Activated naive CD4-positive, alpha-beta T cell treated with anti-CD3 and anti-CD28 coated beads for 36 hours (primary cell): Measurements from ENCODE around the gene KATNIP. TPM values are rescaled to one million over a fixed set of nuclear protein-coding genes. Genes with fewer than 3 reads are reported as not detected.

Experiments
- CTCF ChIA-PET: fragments of 350-600 bp; sonication (Branson Sonifier 250); formaldehyde crosslinking; loops from one replicate; lab custom pipeline; 2021; ENCODE audit warnings: antibody characterized with exemption; lab: Charles Lee
- DNase-seq: peaks from one replicate; pipeline ENCODE4 v3.0.0-alpha.2; 2020
- H3K27ac Mint-ChIP-seq: one replicate; pipeline ENCODE4 v1.8.0; 2021; ENCODE audit warnings: mild to moderate bottlenecking, mixed read lengths
- H3K27me3 Mint-ChIP-seq: one replicate; pipeline ENCODE4 v1.8.0; 2021; ENCODE audit warnings: low read depth, mixed read lengths
- H3K36me3 Mint-ChIP-seq: one replicate; pipeline ENCODE4 v1.8.0; 2021; ENCODE audit warnings: low read depth, mixed read lengths
- H3K4me1 Mint-ChIP-seq: one replicate; pipeline ENCODE4 v1.8.0; 2021; ENCODE audit warnings: low read depth, mixed read lengths
- H3K4me3 Mint-ChIP-seq: one replicate; pipeline ENCODE4 v1.8.0; 2021; ENCODE audit warnings: mild to moderate bottlenecking, moderate library complexity, mixed read lengths
- H3K9me3 Mint-ChIP-seq: one replicate; pipeline ENCODE4 v1.8.0; 2021; ENCODE audit warnings: mixed read lengths
- intact Hi-C: fragments of 100-400 bp; cut with micrococcal nuclease; formaldehyde crosslinking; loops from one replicate; pipeline ENCODE4 v1.15.1; 2023
- total RNA-seq, 2 experiments: library from RNA; stranded (reverse); gene quantifications; one replicate each; pipeline ENCODE4 v1.2.3, GENCODE V29; 2021

KATNIP gene
- total RNA-seq, 2 experiments from 2014 or later: 7.6 to 9.0 TPM

DNA sequence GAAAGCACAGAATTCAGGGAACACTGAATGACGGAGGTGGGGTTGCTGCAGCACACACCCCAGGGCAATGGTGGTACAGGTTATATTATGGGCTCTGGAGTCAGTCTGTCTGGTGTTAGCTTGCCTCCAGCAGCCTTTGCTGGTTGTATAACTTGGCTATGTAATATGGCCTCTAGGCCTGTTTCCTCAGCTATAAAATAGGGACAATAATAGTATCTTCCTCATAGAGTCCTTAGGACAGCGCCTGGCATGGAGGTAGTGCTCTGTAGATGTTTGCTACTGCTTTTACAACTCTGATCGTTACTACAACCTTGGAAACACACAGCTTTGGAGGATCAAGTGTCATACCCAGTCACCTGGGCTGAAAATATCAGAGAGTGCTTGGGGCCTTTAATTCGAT lies 31.7 kb upstream of the KATNIP start:
- H3K27me3 Mint-ChIP-seq: no peaks in the 10 kb centered on the region
- DNase-seq: no peak
- CTCF ChIA-PET: no interaction called here
- H3K4me1 Mint-ChIP-seq: no peaks in the 10 kb centered on the region
- no peak overlapping the region for H3K27ac Mint-ChIP-seq
- intact Hi-C loops: no loop called here
- H3K36me3 Mint-ChIP-seq: peaks cover 10% of the 10 kb centered on the region
- no peak overlapping the region for H3K4me3 Mint-ChIP-seq
- H3K9me3 Mint-ChIP-seq: no peaks in the 10 kb centered on the region

DNA sequence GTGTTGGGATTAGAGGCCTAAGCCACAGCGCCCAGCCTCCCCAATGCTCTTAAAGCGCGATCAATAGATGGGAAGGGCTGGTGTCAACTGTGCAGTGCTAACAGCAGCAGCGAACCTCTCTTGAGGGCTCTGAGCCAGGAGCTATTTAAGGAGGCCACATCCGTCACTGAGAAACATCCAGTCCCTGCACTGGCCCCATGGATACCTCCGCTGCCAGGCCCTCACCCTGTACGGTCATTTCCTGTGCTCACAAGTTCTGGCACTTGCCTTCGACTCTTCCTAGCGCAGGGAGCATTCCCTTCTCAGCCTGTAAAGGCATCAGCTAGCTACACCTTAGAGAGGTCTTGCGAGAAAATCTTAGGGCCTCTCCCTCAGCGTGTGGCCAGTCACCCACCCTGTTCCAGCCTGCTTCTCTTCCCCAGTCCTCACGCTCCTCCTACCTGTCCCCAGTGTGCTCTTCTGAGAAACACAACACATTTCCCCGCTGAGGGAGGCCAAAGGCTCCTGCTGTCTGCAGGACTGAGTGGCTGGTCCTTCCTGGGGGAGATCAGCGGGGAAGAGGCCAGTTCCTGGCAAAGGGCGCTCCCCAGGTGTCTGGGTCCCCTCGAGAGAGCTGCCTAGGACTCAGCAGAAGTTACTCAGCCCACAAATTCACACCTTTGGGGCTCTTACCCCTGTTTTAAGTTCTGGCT lies 28.8 kb upstream of the KATNIP start:
- no peaks in the 10 kb centered on the region for H3K27me3 Mint-ChIP-seq
- H3K9me3 Mint-ChIP-seq: no peaks in the 10 kb centered on the region
- no peak for DNase-seq
- H3K27ac Mint-ChIP-seq: no peak overlapping the region
- CTCF ChIA-PET: interaction anchor here (1.2 kb wide), 1 partner anchor 62 kb away, joined by 3 read pairs; no protein-coding TSS in a partner anchor
- intact Hi-C loops: no loop called here
- no peak overlapping the region for H3K4me3 Mint-ChIP-seq
- H3K36me3 Mint-ChIP-seq: peaks cover 12% of the 10 kb centered on the region
- no peaks in the 10 kb centered on the region for H3K4me1 Mint-ChIP-seq

GRCh38 chr16:27522173-27522707 lies 27.7 kb upstream of the KATNIP start:
- Mint-ChIP-seq H3K4me3 (no peak overlapping the region), H3K36me3 (peaks cover 14% of the 10 kb centered on the region), H3K27ac (no peak overlapping the region), H3K9me3 (no peaks in the 10 kb centered on the region), H3K27me3 (no peaks in the 10 kb centered on the region), H3K4me1 (no peaks in the 10 kb centered on the region)
- intact Hi-C loops: no loop called here
- no peak for DNase-seq
- CTCF ChIA-PET: interaction anchor here (1.2 kb wide), 1 partner anchor 61 kb away, joined by 3 read pairs; no protein-coding TSS in a partner anchor

GRCh38 chr16:27526180-27526579 lies 23.8 kb upstream of the KATNIP start:
- Mint-ChIP-seq H3K4me1 (no peaks in the 10 kb centered on the region), H3K27ac (no peak overlapping the region), H3K9me3 (no peaks in the 10 kb centered on the region), H3K36me3 (peaks cover 22% of the 10 kb centered on the region), H3K27me3 (no peaks in the 10 kb centered on the region), H3K4me3 (no peak overlapping the region)
- CTCF ChIA-PET: no interaction called here
- intact Hi-C loops: no loop called here
- no peak for DNase-seq

- no peaks in the 10 kb centered on the region for H3K9me3 Mint-ChIP-seq
- H3K27me3 Mint-ChIP-seq: no peaks in the 10 kb centered on the region
- intact Hi-C loops: no loop called here
- DNase-seq: no peak
- H3K4me1 Mint-ChIP-seq: peaks cover 3% of the 10 kb centered on the region
- H3K4me3 Mint-ChIP-seq: no peak overlapping the region
- CTCF ChIA-PET: no interaction called here
- H3K36me3 Mint-ChIP-seq: peaks cover 26% of the 10 kb centered on the region
- H3K27ac Mint-ChIP-seq: no peak overlapping the region
Observed at GRCh38 chr16:27528294-27528693, 21.6 kb upstream of the KATNIP start.

- intact Hi-C loops: no loop called here
- Mint-ChIP-seq H3K27me3 (no peaks in the 10 kb centered on the region), H3K9me3 (no peaks in the 10 kb centered on the region), H3K4me1 (peaks cover 3% of the 10 kb centered on the region), H3K27ac (no peak overlapping the region), H3K4me3 (no peak overlapping the region), H3K36me3 (peaks cover 26% of the 10 kb centered on the region)
- DNase-seq: no peak
- CTCF ChIA-PET: interaction anchor here (0.9 kb wide), 1 partner anchor 13 kb away, joined by 4 read pairs; no protein-coding TSS in a partner anchor
Observed at GRCh38 chr16:27529962-27530361, 20.0 kb upstream of the KATNIP start.

DNA sequence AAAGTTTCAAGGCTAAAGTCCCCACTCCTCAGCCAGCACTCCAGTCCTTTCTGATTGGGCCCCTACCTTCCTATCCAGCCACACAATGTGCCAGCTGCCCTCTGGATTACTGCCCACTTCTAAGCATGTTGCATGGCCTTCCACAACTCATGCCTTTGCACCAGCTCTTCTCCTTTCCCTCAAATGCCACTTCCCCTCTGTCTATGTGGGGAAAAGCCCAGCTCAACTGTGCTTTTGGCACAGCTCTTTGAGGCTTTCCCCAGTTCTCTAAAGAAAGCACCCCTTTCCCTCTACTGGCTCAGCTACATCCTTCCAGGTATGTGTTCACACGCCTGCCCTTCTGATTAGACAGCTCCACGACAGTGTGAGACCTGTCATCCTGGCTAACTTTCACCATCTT lies 18.8 kb upstream of the KATNIP start:
- H3K4me3 Mint-ChIP-seq: no peak overlapping the region
- H3K27me3 Mint-ChIP-seq: no peaks in the 10 kb centered on the region
- no peak for DNase-seq
- H3K4me1 Mint-ChIP-seq: peaks cover 3% of the 10 kb centered on the region
- H3K27ac Mint-ChIP-seq: no peak overlapping the region
- CTCF ChIA-PET: no interaction called here
- H3K9me3 Mint-ChIP-seq: no peaks in the 10 kb centered on the region
- intact Hi-C loops: no loop called here
- peaks cover 27% of the 10 kb centered on the region for H3K36me3 Mint-ChIP-seq

DNA sequence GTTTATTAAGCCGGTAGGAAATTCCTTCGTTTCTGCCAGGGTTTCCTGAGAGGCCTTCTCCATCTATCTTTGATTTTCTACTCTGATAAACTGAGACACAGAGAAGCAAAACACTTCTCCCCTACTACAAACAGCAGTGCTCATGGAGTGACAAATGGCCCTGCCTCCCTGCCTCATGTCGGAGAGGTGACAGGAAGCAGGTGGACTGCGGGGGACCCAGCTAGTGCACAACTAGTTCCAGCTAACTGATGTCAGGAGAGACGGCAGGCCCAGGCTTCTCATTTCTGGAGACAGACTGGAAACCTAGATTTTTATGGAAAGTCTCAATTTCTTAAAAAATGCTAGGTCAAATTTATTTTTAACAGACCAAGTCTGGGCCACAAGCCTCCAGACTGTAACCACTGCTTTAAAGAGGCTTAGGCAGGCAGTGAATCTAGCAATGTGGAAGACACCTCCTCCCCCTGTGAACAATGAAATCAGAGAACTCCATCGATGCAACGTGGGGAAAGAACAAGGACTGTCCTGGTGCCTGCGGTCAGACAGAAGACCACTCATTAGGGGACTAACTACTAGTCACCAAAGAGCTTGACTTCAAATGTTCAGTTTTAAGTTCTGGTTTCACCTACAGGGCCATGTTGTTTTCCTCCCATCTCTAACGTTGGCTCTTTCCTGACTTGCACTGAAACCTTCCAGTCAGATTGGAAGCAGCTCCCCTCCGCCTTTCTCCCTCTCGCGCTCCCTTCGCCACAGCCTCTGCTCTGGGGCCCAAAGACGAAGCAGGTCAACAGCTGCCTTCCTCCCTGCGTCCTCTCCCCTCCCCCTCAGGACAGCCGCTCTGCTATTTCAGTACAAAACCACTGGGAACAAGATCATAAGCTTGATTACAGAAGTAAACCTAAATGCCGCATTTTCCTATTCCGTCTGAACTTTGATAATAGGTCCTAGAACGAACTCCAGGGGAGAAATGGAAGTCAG lies 17.8 kb upstream of the KATNIP start:
- DNase-seq: no peak
- peaks cover 3% of the 10 kb centered on the region for H3K4me1 Mint-ChIP-seq
- no peak overlapping the region for H3K27ac Mint-ChIP-seq
- peaks cover 31% of the 10 kb centered on the region for H3K36me3 Mint-ChIP-seq
- H3K4me3 Mint-ChIP-seq: no peak overlapping the region
- H3K9me3 Mint-ChIP-seq: no peaks in the 10 kb centered on the region
- H3K27me3 Mint-ChIP-seq: no peaks in the 10 kb centered on the region
- CTCF ChIA-PET: no interaction called here
- intact Hi-C loops: no loop called here

DNA sequence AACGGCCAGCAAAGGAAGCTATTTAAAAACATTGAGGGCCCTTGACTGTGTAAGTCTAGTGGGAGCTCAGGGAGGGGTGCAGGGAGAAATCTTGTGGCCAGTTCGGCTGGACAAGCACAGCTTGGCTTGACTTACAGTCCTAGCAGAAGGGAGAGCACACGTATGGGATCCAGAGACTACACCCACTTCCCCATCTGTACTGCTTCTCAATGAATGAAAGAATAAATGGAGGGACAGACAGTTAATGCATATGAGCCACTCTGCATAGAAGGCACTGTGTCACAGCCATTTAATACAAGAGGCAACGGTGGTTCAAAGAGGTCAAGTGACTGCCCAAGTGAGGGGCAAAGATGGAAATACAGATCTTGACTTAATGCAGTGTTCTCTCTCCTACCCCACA lies 15.7 kb upstream of the KATNIP start:
- Mint-ChIP-seq H3K27ac (no peak overlapping the region), H3K36me3 (peaks cover 41% of the 10 kb centered on the region), H3K4me3 (no peak overlapping the region), H3K4me1 (peaks cover 3% of the 10 kb centered on the region), H3K27me3 (no peaks in the 10 kb centered on the region), H3K9me3 (no peaks in the 10 kb centered on the region)
- intact Hi-C loops: no loop called here
- no peak for DNase-seq
- CTCF ChIA-PET: no interaction called here

- intact Hi-C loops: no loop called here
- Mint-ChIP-seq H3K27ac (no peak overlapping the region), H3K27me3 (no peaks in the 10 kb centered on the region), H3K4me1 (peaks cover 11% of the 10 kb centered on the region), H3K9me3 (no peaks in the 10 kb centered on the region), H3K36me3 (peaks cover 55% of the 10 kb centered on the region), H3K4me3 (no peak overlapping the region)
- CTCF ChIA-PET: no interaction called here
- no peak for DNase-seq
Observed at GRCh38 chr16:27538528-27538927, 11.4 kb upstream of the KATNIP start.

DNA sequence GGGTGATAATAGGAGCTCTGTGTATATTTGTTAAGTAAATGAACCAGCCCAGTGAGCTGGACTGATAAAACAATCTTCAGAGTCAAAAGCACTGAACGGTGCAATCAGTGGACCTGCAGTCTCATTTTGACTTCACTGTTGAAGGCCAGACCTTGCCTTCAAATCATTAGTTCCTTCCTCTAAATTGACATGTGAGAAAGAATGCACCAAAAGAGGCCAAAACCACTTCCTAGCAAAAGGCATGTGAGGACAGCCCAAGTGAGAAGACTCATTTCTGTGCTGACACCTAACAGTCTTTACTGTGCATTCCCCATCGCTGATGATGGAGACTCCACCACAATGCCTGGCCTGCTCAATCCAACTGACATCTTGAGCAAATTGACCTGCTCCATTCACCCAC lies 10.8 kb upstream of the KATNIP start:
- CTCF ChIA-PET: no interaction called here
- intact Hi-C loops: no loop called here
- no peak overlapping the region for H3K27ac Mint-ChIP-seq
- H3K9me3 Mint-ChIP-seq: no peaks in the 10 kb centered on the region
- peaks cover 14% of the 10 kb centered on the region for H3K4me1 Mint-ChIP-seq
- no peak overlapping the region for H3K4me3 Mint-ChIP-seq
- DNase-seq: no peak
- peaks cover 58% of the 10 kb centered on the region for H3K36me3 Mint-ChIP-seq
- H3K27me3 Mint-ChIP-seq: no peaks in the 10 kb centered on the region

- intact Hi-C loops: loop anchor here (10.0 kb wide), 1 partner anchor 205 kb away; no protein-coding TSS in a partner anchor
- H3K4me3 Mint-ChIP-seq: no peak overlapping the region
- CTCF ChIA-PET: no interaction called here
- H3K27me3 Mint-ChIP-seq: no peaks in the 10 kb centered on the region
- no peak overlapping the region for H3K27ac Mint-ChIP-seq
- H3K4me1 Mint-ChIP-seq: peaks cover 14% of the 10 kb centered on the region
- H3K36me3 Mint-ChIP-seq: peaks cover 63% of the 10 kb centered on the region
- H3K9me3 Mint-ChIP-seq: no peaks in the 10 kb centered on the region
- no peak for DNase-seq
Observed at GRCh38 chr16:27539636-27540035, 10.3 kb upstream of the KATNIP start.
